Fibroblast of lung (primary cell): ENCODE measurements around the gene CCDC148. TPM values are rescaled to one million over a fixed set of nuclear protein-coding genes. Genes with fewer than 3 reads are reported as not detected.

Experiments used
- DNase-seq, 2 donors: peaks; one replicate each; pipeline versions ENCODE4 v3.0.0 to v3.0.0-alpha.2; 2010; ENCODE audit warnings: low read depth in 2 of 2
- H2AFZ ChIP-seq: 2 replicates; pipeline ENCODE4 v1.5.1; 2012; ENCODE audit warnings: low read length, control low read depth, inconsistent platforms
- H3K27ac ChIP-seq: 2 replicates; pipeline ENCODE4 v1.5.1; 2011; ENCODE audit warnings: low read length, control low read depth; ENCODE audit not compliant: insufficient read depth
- H3K27me3 ChIP-seq: 2 replicates; pipeline ENCODE4 v1.5.1; 2011; ENCODE audit warnings: mild to moderate bottlenecking, low read length; ENCODE audit not compliant: control insufficient read depth, insufficient read depth
- H3K36me3 ChIP-seq: 2 replicates; pipeline ENCODE4 v1.5.1; 2011; ENCODE audit warnings: low read length; ENCODE audit not compliant: control insufficient read depth, insufficient read depth
- H3K4me1 ChIP-seq: 2 replicates; pipeline ENCODE4 v1.5.1; 2011; ENCODE audit warnings: low read length; ENCODE audit not compliant: control insufficient read depth, insufficient read depth; ENCODE audit errors: extremely low read depth
- H3K4me2 ChIP-seq: 2 replicates; pipeline ENCODE4 v1.5.1; 2011; ENCODE audit warnings: low read length, control low read depth; ENCODE audit not compliant: insufficient read depth; ENCODE audit errors: extremely low read depth
- H3K4me3 ChIP-seq, 4 experiments: fragments of 200-600 bp in 1 of 4; sonication (generic) in 1 of 4; replicated peaks in 1 of 4; 2 replicates each; pipeline ENCODE4 v1.5.1; 2011 to 2016; ENCODE audit warnings: low read length in 4 of 4, low read depth in 3 of 4, mild to moderate bottlenecking in 3 of 4, control low read depth in 2 of 4, inconsistent platforms in 1 of 4, mixed read lengths in 1 of 4; ENCODE audit not compliant: insufficient read depth in 1 of 4; ENCODE audit errors: control extremely low read depth in 1 of 4
- H3K79me2 ChIP-seq: 2 replicates; pipeline ENCODE4 v1.5.1; 2012; ENCODE audit warnings: mild to moderate bottlenecking, low read length, inconsistent platforms; ENCODE audit not compliant: control insufficient read depth, insufficient read depth
- H3K9ac ChIP-seq: 2 replicates; pipeline ENCODE4 v1.5.1; 2011; ENCODE audit warnings: mild to moderate bottlenecking, low read length, control low read depth; ENCODE audit not compliant: insufficient read depth
- H3K9me3 ChIP-seq: 2 replicates; pipeline ENCODE4 v1.5.1; 2012; ENCODE audit warnings: low read depth, low read length; ENCODE audit not compliant: control insufficient read depth, insufficient read depth
- H4K20me1 ChIP-seq: 2 replicates; pipeline ENCODE4 v1.5.1; 2011; ENCODE audit warnings: low read length; ENCODE audit not compliant: control insufficient read depth, insufficient read depth; ENCODE audit errors: extremely low read depth
- EZH2 ChIP-seq: IDR thresholded peaks from 2 replicates; pipeline ENCODE4 v1.5.1; 2012; ENCODE audit warnings: low read length, control low read depth, mild to moderate bottlenecking; ENCODE audit errors: missing control alignments
- polyA plus RNA-seq, 2 donors: library from polyadenylated mRNA; depleted of rRNA in 1 of 2; stranded (reverse) in 1 of 2; unstranded in 1 of 2; fragments of >200 nt; gene quantifications; 2 replicates each; pipeline ENCODE4 v1.2.1, GENCODE V29; 2011 to 2012; ENCODE audit warnings: missing spikeins in 1 of 2
- total RNA-seq: library from RNA; depleted of rRNA; stranded (reverse); fragments of >200 nt; gene quantifications from 2 replicates; pipeline ENCODE4 v1.2.1, GENCODE V29; 2014
- TF ChIP-seq, protein P1 (sequence below), 2 donors: IDR thresholded peaks in 1 of 2; conservative IDR thresholded peaks in 1 of 2; 1 replicate in 1 of 2; 2 replicates in 1 of 2; pipeline ENCODE4 v1.5.1; 2011 to 2012; ENCODE audit warnings: low read length in 2 of 2, control low read depth in 1 of 2, inconsistent platforms in 1 of 2, low read depth in 1 of 2, mild to moderate bottlenecking in 1 of 2

Gene CCDC148
- total and polyA plus RNA-seq, 2 donors (not counting 1 experiment from before 2014, with no cell fraction given): 1.2 TPM

DNA sequence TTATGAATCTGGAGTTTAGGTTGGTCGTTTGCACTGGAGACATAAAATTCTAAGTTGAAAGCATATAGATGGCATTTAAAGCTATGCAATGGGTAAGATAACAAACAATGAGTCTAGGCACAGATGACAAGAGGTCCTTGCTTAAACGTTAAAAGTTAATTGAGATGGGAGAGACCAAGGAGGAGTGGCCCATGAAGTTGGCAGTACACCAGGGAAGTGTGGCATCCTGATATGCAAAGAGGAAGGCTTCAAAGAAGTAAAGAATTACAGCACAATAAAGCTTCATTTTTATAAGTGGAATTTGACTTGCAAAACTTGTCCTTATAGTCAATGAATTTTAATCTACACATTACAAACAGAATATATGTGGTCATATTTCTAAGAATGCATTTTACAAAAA is 331.7 kb downstream of the CCDC148 start:
- Histone ChIP-seq H3K4me2 (no peak overlapping the region), H3K9ac (no peak overlapping the region), H3K36me3 (no peaks in the 10 kb centered on the region), H3K79me2 (no peaks in the 10 kb centered on the region), H3K27me3 (peaks cover 2% of the 10 kb centered on the region), H3K27ac (no peak overlapping the region), H3K4me3 (no peak overlapping the region), H2AFZ (no peak overlapping the region), H3K4me1 (no peaks in the 10 kb centered on the region), H4K20me1 (no peaks in the 10 kb centered on the region), H3K9me3 (no peaks in the 10 kb centered on the region)
- no peak for TF ChIP-seq EZH2
- TF ChIP-seq, protein P1, sequence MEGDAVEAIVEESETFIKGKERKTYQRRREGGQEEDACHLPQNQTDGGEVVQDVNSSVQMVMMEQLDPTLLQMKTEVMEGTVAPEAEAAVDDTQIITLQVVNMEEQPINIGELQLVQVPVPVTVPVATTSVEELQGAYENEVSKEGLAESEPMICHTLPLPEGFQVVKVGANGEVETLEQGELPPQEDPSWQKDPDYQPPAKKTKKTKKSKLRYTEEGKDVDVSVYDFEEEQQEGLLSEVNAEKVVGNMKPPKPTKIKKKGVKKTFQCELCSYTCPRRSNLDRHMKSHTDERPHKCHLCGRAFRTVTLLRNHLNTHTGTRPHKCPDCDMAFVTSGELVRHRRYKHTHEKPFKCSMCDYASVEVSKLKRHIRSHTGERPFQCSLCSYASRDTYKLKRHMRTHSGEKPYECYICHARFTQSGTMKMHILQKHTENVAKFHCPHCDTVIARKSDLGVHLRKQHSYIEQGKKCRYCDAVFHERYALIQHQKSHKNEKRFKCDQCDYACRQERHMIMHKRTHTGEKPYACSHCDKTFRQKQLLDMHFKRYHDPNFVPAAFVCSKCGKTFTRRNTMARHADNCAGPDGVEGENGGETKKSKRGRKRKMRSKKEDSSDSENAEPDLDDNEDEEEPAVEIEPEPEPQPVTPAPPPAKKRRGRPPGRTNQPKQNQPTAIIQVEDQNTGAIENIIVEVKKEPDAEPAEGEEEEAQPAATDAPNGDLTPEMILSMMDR (conservative IDR thresholded peaks at IDR 0.05 in 1 of 2, IDR thresholded peaks at IDR 0.05 in 1 of 2; ENCODE audit: low read depth in 1 of 2, low read length in 2 of 2): no peak
- DNase-seq: no peak

Other genes with a start within 250 kb of the CCDC148 start
- gene PKP4, start 199 bp upstream of the CCDC148 start, total RNA-seq: 32.6 and 56.3 TPM in 2 replicates
- 36.6 and 44.5 TPM in 2 replicates for gene PKP4, start 199 bp upstream of the CCDC148 start, polyA plus RNA-seq